Smooth muscle cell (in vitro differentiated cells): ENCODE measurements around the gene IER5L. TPM values are rescaled to one million over a fixed set of nuclear protein-coding genes. Genes with fewer than 3 reads are reported as not detected.

Experiments
- DNase-seq: peaks from one replicate; lab custom pipeline; 2025; ENCODE audit not compliant: unreplicated experiment; lab: John Stamatoyannopoulos, UW
- H2AFZ ChIP-seq: fragments of 200-600 bp; sonication (generic); 2 replicates; pipeline ENCODE4 v1.6.0; 2016; ENCODE audit warnings: antibody characterized with exemption, low read depth, mild to moderate bottlenecking
- H3F3A ChIP-seq: fragments of 200-600 bp; sonication (generic); 2 replicates; pipeline ENCODE4 v1.6.0; 2017; ENCODE audit warnings: antibody characterized with exemption, low read depth
- H3K27ac ChIP-seq: fragments of 200-600 bp; sonication (generic); 2 replicates; pipeline ENCODE4 v1.5.1; 2016; ENCODE audit warnings: low read depth, mild to moderate bottlenecking
- H3K27me3 ChIP-seq: fragments of 200-600 bp; sonication (generic); 2 replicates; pipeline ENCODE4 v1.6.1; 2016; ENCODE audit warnings: low read depth, mild to moderate bottlenecking
- H3K36me3 ChIP-seq: fragments of 200-600 bp; sonication (generic); 2 replicates; pipeline ENCODE4 v1.5.1; 2016; ENCODE audit warnings: low read depth
- H3K4me1 ChIP-seq: fragments of 200-600 bp; sonication (generic); 2 replicates; pipeline ENCODE4 v1.5.1; 2016; ENCODE audit warnings: low read depth
- H3K4me2 ChIP-seq: fragments of 200-600 bp; sonication (generic); 2 replicates; pipeline ENCODE4 v1.6.0; 2016; ENCODE audit warnings: mild to moderate bottlenecking
- H3K4me3 ChIP-seq: fragments of 200-600 bp; sonication (generic); 2 replicates; pipeline ENCODE4 v1.5.1; 2016; ENCODE audit warnings: mild to moderate bottlenecking
- H3K79me2 ChIP-seq: fragments of 200-600 bp; sonication (generic); 2 replicates; pipeline ENCODE4 v1.6.0; 2016; ENCODE audit warnings: low read depth, mild to moderate bottlenecking
- H3K9ac ChIP-seq: fragments of 200-600 bp; sonication (generic); 2 replicates; pipeline ENCODE4 v1.6.0; 2016; ENCODE audit warnings: low read depth
- H3K9me3 ChIP-seq: fragments of 200-600 bp; sonication (generic); replicated peaks from 2 replicates; pipeline ENCODE4 v1.5.1; 2016; ENCODE audit warnings: low read depth
- H4K20me1 ChIP-seq: fragments of 200-600 bp; sonication (generic); 2 replicates; pipeline ENCODE4 v1.6.0; 2016; ENCODE audit warnings: low read depth
- CTCF ChIP-seq: fragments of 200-600 bp; sonication (generic); IDR thresholded peaks from 2 replicates; pipeline ENCODE4 v1.5.1; 2017; ENCODE audit warnings: borderline replicate concordance, mild to moderate bottlenecking, antibody characterized with exemption; ENCODE audit not compliant: insufficient read depth, poor library complexity, severe bottlenecking
- WGBS: methylation state at CpG from one replicate; pipeline ENCODE4 v1.1.7; 2016; ENCODE audit warnings: low lambda C conversion rate; 5-methylcytosine and 5-hydroxymethylcytosine counted together
- polyA plus RNA-seq: library from polyadenylated mRNA; unstranded; fragments of >200 nt; fragmentation: Nextera tagmentation; extraction: Ambion mirVana; gene quantifications from 2 replicates; pipeline ENCODE4 v1.2.1, GENCODE V29; 2016
- total RNA-seq: library from RNA; depleted of rRNA; stranded (reverse); fragments of >200 nt; gene quantifications from 2 replicates; pipeline ENCODE4 v1.2.3, GENCODE V29; 2014

Gene IER5L
- total and polyA plus RNA-seq, 2 experiments from 2014 or later, result 28.3 to 31.7 TPM

- Histone ChIP-seq H2AFZ (no peak overlapping the region), H3K79me2 (peaks cover 18% of the 10 kb centered on the region), H3F3A (peaks cover 17% of the 10 kb centered on the region), H3K36me3 (no peaks in the 10 kb centered on the region), H3K4me3 (no peak overlapping the region), H3K9me3 (no peaks in the 10 kb centered on the region), H4K20me1 (peaks cover 22% of the 10 kb centered on the region), H3K27me3 (no peaks in the 10 kb centered on the region), H3K4me1 (peaks cover 52% of the 10 kb centered on the region), H3K9ac (peak overlapping the region; percentile 29), H3K4me2 (peak overlapping the region; percentile 71), H3K27ac (peak overlapping the region; percentile 77)
- TF ChIP-seq CTCF, result no peak
- WGBS, result 86% methylated on average over 2 of the region's 2 CpGs
- DNase-seq, result no peak
Observed at GRCh38 chr9:129145316-129145715, 32.7 kb downstream of the IER5L start.

DNA sequence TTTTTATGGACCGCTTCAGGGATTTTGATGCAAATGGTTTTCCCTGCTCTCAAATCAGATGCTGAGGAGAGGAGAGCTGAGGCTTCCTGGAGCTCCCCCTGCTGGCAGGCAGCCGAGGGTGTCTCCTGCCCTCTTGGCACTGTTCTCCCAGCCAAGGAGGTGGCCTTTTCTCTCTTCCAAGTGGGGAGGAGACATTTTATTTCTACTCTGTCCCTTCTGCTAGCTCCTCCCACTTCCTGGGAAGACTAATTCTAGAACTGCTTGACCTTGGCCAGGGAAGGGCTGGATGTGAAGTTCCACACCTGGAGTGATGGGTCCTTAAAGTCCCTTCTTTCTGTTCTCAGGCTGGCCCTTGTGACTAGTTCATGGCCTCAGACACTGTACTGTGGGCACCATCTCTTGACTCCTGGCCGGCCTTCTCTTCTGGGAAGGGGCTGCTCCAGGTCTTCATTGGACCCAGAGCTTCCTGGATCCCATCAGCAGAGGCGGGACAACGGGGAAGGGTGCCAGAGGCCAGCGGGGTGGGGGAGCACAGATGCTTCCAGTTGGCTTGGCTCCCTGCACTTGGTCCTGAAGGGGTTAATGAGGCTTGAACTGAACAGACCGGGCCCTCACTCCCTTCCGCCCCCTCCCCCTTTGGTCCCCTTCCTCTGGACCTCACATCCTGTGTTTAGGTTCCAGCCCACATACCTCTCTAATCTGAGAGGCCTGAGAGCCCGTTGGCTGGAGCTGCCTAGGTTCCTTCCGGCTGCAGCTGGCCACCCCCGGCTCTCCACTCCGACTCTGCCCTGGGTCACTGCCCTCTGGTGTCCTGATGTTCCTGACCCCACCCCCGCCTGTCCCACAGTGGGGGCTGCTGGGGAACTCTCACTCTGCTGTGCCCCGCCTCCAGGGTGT is 34.8 kb downstream of the IER5L start:
- DNase-seq, result peak; percentile 43
- Histone ChIP-seq H2AFZ (no peak overlapping the region), H3K79me2 (peaks cover 18% of the 10 kb centered on the region), H3K4me3 (no peak overlapping the region), H4K20me1 (peaks cover 4% of the 10 kb centered on the region), H3K36me3 (no peaks in the 10 kb centered on the region), H3F3A (peaks cover 12% of the 10 kb centered on the region), H3K9ac (peak overlapping the region; percentile 15), H3K4me1 (peaks cover 60% of the 10 kb centered on the region), H3K4me2 (peak overlapping the region; percentile 85), H3K9me3 (no peaks in the 10 kb centered on the region), H3K27me3 (no peaks in the 10 kb centered on the region), H3K27ac (peak overlapping the region; percentile 100)
- peak; percentile 88 for TF ChIP-seq CTCF
- 16% methylated on average over 13 of the region's 14 CpGs for WGBS

- Histone ChIP-seq H3K79me2 (peaks cover 18% of the 10 kb centered on the region), H4K20me1 (no peaks in the 10 kb centered on the region), H3K36me3 (no peaks in the 10 kb centered on the region), H2AFZ (no peak overlapping the region), H3K4me3 (peak overlapping the region; percentile 26), H3K4me2 (peak overlapping the region; percentile 85), H3K4me1 (peaks cover 60% of the 10 kb centered on the region), H3F3A (peaks cover 20% of the 10 kb centered on the region), H3K27me3 (no peaks in the 10 kb centered on the region), H3K9me3 (no peaks in the 10 kb centered on the region), H3K27ac (peak overlapping the region; percentile 100), H3K9ac (peak overlapping the region; percentile 96)
- 83% methylated on average over 15 of the region's 15 CpGs for WGBS
- TF ChIP-seq CTCF, result no peak
- DNase-seq, result no peak
Observed at GRCh38 chr9:129142138-129142935, 35.7 kb downstream of the IER5L start.
